ENCODE results near the gene SH3GL3. TPM values are rescaled to one million over a fixed set of nuclear protein-coding genes. Genes with fewer than 3 reads are reported as not detected.

SH3GL3 gene
- total RNA-seq, 4 donors from 2014 or later, result not detected

DNA sequence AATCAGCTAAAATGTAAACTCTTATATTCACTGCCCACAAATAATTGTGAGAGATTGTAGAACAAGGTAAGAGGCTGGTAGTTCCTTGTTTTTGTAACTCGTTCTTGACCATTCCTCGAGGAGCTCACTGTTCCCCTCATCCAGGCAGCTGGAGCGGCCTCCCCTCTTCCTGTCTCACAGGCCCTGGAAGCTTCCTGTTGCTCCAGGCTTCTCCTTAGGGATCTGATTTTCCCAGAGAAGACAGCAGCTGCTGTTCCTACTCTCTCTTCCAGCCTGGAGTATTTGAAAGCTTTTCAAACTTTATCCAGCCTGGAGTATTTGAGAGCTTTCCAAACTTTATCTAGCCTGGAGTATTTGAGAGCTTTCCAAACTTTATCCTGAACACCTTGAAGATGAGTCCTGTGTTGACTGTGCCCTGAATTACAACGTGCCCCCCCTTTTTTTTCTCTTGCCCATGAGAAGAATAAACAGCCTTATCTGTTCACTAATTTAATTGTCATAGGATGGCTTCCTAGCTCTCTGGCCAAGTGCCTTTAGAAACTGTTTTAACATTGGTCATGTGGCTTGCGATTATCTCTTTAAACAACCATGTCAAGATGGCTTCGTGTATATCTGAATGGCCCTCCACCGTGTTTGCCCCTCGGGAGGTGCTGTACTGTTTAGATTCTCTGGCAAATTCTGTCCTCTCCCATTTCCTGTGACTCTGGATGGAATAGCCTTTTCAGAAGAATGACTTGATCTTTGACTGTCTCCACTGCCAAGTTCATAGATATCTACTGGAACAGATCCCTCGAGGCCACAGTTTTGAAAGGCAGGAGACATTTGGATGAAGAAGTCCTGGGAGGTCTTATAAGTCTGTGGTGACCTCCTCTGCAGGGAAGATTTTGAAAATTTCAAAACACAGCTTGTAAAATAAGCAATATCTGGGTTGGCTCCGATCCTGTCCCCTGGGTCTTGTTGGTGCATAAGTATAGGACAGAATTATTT, 211.6 kb downstream of the SH3GL3 start:
- Histone ChIP-seq H3K36me3 (no peaks in the 10 kb centered on the region), H3K9me3 (no peaks in the 10 kb centered on the region), H3K4me3 (no peak overlapping the region), H3K27me3 (no peaks in the 10 kb centered on the region), H3K27ac (peak overlapping the region in 3 of 4 donors; percentile 5 to 12 (median 8)), H3K4me1 (no peaks in the 10 kb centered on the region)
- TF ChIP-seq, protein P1, sequence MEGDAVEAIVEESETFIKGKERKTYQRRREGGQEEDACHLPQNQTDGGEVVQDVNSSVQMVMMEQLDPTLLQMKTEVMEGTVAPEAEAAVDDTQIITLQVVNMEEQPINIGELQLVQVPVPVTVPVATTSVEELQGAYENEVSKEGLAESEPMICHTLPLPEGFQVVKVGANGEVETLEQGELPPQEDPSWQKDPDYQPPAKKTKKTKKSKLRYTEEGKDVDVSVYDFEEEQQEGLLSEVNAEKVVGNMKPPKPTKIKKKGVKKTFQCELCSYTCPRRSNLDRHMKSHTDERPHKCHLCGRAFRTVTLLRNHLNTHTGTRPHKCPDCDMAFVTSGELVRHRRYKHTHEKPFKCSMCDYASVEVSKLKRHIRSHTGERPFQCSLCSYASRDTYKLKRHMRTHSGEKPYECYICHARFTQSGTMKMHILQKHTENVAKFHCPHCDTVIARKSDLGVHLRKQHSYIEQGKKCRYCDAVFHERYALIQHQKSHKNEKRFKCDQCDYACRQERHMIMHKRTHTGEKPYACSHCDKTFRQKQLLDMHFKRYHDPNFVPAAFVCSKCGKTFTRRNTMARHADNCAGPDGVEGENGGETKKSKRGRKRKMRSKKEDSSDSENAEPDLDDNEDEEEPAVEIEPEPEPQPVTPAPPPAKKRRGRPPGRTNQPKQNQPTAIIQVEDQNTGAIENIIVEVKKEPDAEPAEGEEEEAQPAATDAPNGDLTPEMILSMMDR (IDR thresholded peaks at IDR 0.05), result no peak
- TF ChIP-seq POLR2A (IDR thresholded peaks at IDR 0.05), result no peak
- DNase-seq, result no peak

DNA sequence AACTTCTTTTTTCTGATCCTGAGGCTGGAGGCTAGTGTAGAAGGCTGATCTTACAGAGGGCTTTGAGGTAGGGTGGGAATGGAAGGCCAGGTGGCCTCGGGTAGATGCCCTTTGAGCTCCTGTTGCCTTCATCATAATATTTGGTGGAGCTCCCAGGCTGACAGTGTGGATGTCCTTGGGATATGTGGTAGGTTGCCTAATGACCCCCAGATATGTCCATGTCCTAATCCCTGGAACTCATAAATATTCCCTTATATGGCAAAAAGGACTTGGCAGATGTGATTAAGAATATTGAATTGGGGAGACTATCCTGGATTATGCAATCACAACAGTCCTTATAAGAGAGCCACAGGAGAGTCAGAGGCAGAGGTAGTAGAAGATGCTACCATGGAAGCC, 212.3 kb downstream of the SH3GL3 start:
- H3K9me3 ChIP-seq, result no peaks in the 10 kb centered on the region
- TF ChIP-seq, protein P1 (IDR thresholded peaks at IDR 0.05), result no peak
- TF ChIP-seq POLR2A (IDR thresholded peaks at IDR 0.05), result no peak
- H3K4me3 ChIP-seq, result no peak overlapping the region
- H3K27ac ChIP-seq, result peak overlapping the region in 1 of 4 donors; percentile 12
- no peaks in the 10 kb centered on the region for H3K4me1 ChIP-seq
- no peaks in the 10 kb centered on the region for H3K36me3 ChIP-seq
- H3K27me3 ChIP-seq, result no peaks in the 10 kb centered on the region
- no peak for DNase-seq

DNA sequence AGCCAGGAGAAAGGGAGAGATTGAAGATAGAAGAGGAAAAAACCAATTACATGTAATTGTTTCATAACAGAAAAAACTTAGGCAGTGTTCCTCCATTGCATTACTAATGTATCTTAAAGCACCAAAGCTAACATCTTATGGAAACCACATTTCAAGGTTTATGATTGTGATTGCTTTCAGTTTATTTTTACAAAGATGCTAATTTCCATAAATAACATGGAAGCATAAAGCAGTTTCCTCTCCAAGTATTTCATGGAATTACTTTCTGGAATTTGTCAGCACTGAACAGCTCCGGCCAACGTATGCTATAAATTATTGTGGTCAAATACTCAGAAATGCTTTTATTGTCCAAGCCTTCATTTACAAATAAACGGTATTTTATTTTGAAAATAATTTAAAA, 218.3 kb downstream of the SH3GL3 start:
- H3K9me3 ChIP-seq, result no peaks in the 10 kb centered on the region
- H3K36me3 ChIP-seq, result no peaks in the 10 kb centered on the region
- no peaks in the 10 kb centered on the region for H3K4me1 ChIP-seq
- H3K27me3 ChIP-seq, result no peaks in the 10 kb centered on the region
- TF ChIP-seq, protein P1 (IDR thresholded peaks at IDR 0.05), result no peak
- TF ChIP-seq POLR2A (IDR thresholded peaks at IDR 0.05), result no peak
- H3K4me3 ChIP-seq, result no peak overlapping the region
- DNase-seq, result no peak
- H3K27ac ChIP-seq, result no peak overlapping the region

Other genes starting within 250 kb of the SH3GL3 start
- 10 to 100 TPM in 3 of 4 donors, 1 to 10 TPM in 1; 4.0 to 23.1 (median 14.2) TPM for gene HDGFL3, start 239.5 kb upstream of the SH3GL3 start, total RNA-seq
- gene BNC1, start 162.7 kb upstream of the SH3GL3 start, total RNA-seq, result not detected
- 1 to 10 TPM in 3 of 4 donors, under 1 TPM in 1; 0.94 to 9.1 (median 2.8) TPM for gene ADAMTSL3, start 206.8 kb downstream of the SH3GL3 start, total RNA-seq

All from Peyer's patch (tissue), 4 donors.